HepG2 (cell line): Measurements from ENCODE around the gene PPAT. TPM values are rescaled to one million over a fixed set of nuclear protein-coding genes. Genes with fewer than 3 reads are reported as not detected.

ENCODE experiments used
- ARID4A ChIP-seq: sonication (generic); formaldehyde crosslinking; IDR thresholded peaks from 2 replicates; pipeline ENCODE4 v1.5.0; 2020; ENCODE audit warnings: mild to moderate bottlenecking, missing genetic modification reagents, borderline replicate concordance
- BCLAF1 ChIP-seq: fragments of 450-650 bp; IDR thresholded peaks from 2 replicates; pipeline ENCODE4 v1.6.1; 2017; ENCODE audit warnings: mild to moderate bottlenecking
- BRCA1 ChIP-seq: sonication (generic); formaldehyde crosslinking; IDR thresholded peaks from 2 replicates; pipeline ENCODE4 v1.4.0; 2020; ENCODE audit warnings: missing genetic modification reagents
- GPN1 ChIP-seq: sonication (generic); formaldehyde crosslinking; IDR thresholded peaks from 2 replicates; pipeline ENCODE4 v1.5.1; 2020; ENCODE audit warnings: missing genetic modification reagents, borderline replicate concordance
- MEIS2 ChIP-seq: sonication (generic); formaldehyde crosslinking; IDR thresholded peaks from 2 replicates; pipeline ENCODE4 v1.9.0; 2021; ENCODE audit warnings: mild to moderate bottlenecking, missing genetic modification reagents
- NFIC ChIP-seq: IDR thresholded peaks from 2 replicates; pipeline ENCODE4 v1.6.1; 2012; ENCODE audit warnings: mild to moderate bottlenecking, low read length, inconsistent platforms
- SNAPC2 ChIP-seq: sonication (generic); formaldehyde crosslinking; IDR thresholded peaks from 2 replicates; pipeline ENCODE4 v1.8.1; 2022; ENCODE audit warnings: mild to moderate bottlenecking, missing genetic modification reagents
- TAF15 ChIP-seq: fragments of 200-400 bp; formaldehyde crosslinking; IDR thresholded peaks from one replicate; pipeline ENCODE4 v1.6.1; 2018; ENCODE audit warnings: mild to moderate bottlenecking, low read depth, low read length; ENCODE audit not compliant: poor library complexity, severe bottlenecking
- ZNF142 ChIP-seq: sonication (generic); formaldehyde crosslinking; IDR thresholded peaks from 2 replicates; pipeline ENCODE4 v1.4.0; 2020; ENCODE audit warnings: missing genetic modification reagents
- ZNF34 ChIP-seq: sonication (generic); formaldehyde crosslinking; IDR thresholded peaks from 2 replicates; pipeline ENCODE4 v1.4.0; 2020; ENCODE audit warnings: mild to moderate bottlenecking, missing genetic modification reagents, borderline replicate concordance
- ZNF431 ChIP-seq: sonication (generic); formaldehyde crosslinking; IDR thresholded peaks from 2 replicates; pipeline ENCODE4 v1.9.0; 2022; ENCODE audit warnings: missing genetic modification reagents, low read depth, mild to moderate bottlenecking, borderline replicate concordance
- ZNF564 ChIP-seq: sonication (generic); formaldehyde crosslinking; IDR thresholded peaks from 2 replicates; pipeline ENCODE4 v1.8.1; 2023; ENCODE audit warnings: mild to moderate bottlenecking, missing genetic modification reagents
- polyA plus RNA-seq, 8 experiments: library from polyadenylated mRNA; depleted of rRNA in 3 of 8; stranded (reverse) in 7 of 8; unstranded in 1 of 8; fragments of >200 nt; fragmentation: Illumina TruSeq in 4 of 8; extraction: Trizol in 4 of 8; gene quantifications; 2 replicates each; pipeline versions ENCODE4 v1.2.1 to v1.2.3, GENCODE V29; 2011 to 2016; ENCODE audit warnings: low read depth in 4 of 8, missing spikeins in 1 of 8, mixed read lengths in 1 of 8; ENCODE audit not compliant: insufficient read depth in 1 of 8
- total RNA-seq, 5 experiments: library from RNA; depleted of rRNA; stranded (reverse); fragments of >200 nt; fragmentation: Illumina TruSeq; extraction: Trizol; gene quantifications; 2 replicates each; pipeline ENCODE4 v1.2.3, GENCODE V29; 2016; ENCODE audit warnings: low read depth in 1 of 5

PPAT gene
- total and polyA plus RNA-seq, 2 of the 13 experiments (the other 11 are each of a cell fraction or from before 2014, with no cell fraction given): 16.9 to 62.6 TPM

GRCh38 chr4:56467284-56468096, 32.1 kb upstream of the PPAT start, which contains the start of gene SRP72 (continued):
- TF ChIP-seq BCLAF1 (no peak), MEIS2 (CRISPR knock-in tag) (no peak), TAF15 (no peak), SNAPC2 (no peak), BRCA1 (CRISPR knock-in tag) (no peak), ZNF564 (CRISPR knock-in tag) (no peak), ZNF431 (no peak), ZNF142 (CRISPR knock-in tag) (no peak), GPN1 (CRISPR knock-in tag) (no peak), ZNF34 (CRISPR knock-in tag) (no peak), NFIC (no peak), ARID4A (peak; percentile 73; the same call in 1 of the 2 replicates)
